Posterior cingulate gyrus (tissue), 11 donors: ENCODE results near the gene ZNF138.

Source experiments
- DNase-seq, 10 donors: peaks; one replicate each; pipeline versions ENCODE4 v3.0.0 to v3.0.0-alpha.2; 2020 to 2021; ENCODE audit warnings: mixed read lengths in 3 of 10
- intact Hi-C: fragments of 100-400 bp; cut with DNase I; formaldehyde crosslinking; loops from one replicate; pipeline ENCODE4 v1.15.1; 2023

ZNF138 gene

DNA sequence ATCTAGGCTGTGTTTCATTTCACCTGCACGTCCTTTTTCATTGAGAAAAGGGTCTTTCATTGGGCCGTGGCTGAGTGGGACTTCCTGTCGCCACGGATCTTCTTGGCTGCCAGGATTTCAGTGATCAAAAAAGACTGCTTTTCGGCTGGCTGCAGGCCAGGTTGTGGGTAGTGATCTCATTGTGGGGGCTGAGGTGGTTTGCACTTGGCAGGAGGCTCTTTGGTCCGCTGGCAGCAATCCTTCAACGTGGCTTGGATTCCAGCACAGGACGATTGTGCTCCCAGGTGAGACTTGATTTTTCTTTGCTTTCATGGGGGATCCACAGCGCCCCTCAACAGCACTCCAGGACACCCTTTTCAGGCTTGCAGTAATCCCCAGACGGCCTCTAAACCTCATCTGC, 79.9 kb downstream of the ZNF138 start:
- DNase-seq: peak in 1 of 10 donors; percentile 51
- intact Hi-C loops: no loop called here

DNA sequence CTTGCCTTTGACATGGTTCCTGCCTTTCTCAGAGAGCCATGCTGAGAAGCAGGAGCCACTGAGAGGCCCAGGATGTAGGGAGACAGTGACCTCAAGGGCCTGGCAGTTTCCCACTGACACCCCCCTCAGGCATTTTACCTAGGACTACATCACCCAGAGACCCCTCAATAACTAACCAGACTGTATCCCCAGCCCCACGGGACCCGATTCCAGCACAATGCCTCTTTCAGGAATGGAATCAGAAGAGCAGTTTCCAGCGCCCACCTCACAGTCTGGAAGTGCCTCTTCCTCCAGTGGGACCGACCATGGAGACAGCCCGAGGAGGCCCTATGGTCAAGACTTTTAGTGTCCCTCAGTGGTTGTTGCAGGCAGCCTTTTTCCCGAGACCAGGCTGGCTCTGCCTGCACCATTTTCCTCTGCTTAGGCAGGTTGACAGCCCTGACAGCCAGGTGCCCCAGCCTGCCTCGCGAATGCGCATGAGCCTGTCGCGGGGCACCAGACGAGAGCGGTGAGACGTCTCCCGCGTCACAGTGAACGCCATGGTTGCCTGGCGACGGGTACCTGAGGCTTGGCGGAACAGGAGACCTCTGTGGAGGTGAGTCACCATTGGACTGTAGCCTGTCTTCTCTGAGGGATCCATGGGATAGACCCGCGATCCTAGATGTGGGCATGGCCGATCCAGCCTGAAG, 80.5 kb downstream of the ZNF138 start:
- intact Hi-C loops: no loop called here
- DNase-seq: no peak

GRCh38 chr7:64875258-64875657, 81.0 kb downstream of the ZNF138 start:
- no peak for DNase-seq
- intact Hi-C loops: no loop called here

DNA sequence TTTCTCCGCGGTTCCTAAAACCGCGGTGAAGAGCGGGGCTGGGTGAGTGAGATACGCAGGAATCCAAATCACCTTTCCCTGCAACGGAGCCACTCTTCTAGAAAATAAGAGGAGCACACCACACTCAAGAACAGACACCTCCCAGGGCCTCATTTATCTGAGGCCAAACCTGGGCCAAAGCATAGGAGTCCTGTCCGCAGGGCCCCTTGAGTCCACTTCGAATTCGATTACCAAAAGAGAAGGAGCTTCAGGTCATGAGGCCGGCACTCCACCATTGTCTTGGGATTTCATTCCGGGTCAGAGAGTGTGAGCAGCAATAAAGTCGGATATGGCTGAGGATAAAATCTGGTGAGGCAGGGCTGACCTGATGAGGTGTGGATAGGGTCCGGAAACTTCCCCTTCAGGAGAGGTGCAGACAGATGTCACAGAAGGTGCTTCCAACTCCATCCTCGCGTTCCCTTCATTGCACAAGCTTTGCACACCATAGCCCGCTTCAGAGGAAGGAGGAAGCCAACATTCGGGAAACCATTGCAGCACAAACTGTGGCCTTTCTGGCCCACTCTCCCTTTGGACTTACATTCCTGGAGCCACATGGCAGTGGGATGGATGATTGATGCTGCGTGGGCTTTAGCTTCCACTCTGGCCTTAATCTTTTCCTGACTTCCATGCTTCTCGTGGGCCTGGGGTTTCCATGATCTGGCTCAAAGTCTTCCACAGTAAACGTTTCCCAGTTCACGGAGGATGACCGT, 81.6 kb downstream of the ZNF138 start:
- intact Hi-C loops: no loop called here
- no peak for DNase-seq

DNA sequence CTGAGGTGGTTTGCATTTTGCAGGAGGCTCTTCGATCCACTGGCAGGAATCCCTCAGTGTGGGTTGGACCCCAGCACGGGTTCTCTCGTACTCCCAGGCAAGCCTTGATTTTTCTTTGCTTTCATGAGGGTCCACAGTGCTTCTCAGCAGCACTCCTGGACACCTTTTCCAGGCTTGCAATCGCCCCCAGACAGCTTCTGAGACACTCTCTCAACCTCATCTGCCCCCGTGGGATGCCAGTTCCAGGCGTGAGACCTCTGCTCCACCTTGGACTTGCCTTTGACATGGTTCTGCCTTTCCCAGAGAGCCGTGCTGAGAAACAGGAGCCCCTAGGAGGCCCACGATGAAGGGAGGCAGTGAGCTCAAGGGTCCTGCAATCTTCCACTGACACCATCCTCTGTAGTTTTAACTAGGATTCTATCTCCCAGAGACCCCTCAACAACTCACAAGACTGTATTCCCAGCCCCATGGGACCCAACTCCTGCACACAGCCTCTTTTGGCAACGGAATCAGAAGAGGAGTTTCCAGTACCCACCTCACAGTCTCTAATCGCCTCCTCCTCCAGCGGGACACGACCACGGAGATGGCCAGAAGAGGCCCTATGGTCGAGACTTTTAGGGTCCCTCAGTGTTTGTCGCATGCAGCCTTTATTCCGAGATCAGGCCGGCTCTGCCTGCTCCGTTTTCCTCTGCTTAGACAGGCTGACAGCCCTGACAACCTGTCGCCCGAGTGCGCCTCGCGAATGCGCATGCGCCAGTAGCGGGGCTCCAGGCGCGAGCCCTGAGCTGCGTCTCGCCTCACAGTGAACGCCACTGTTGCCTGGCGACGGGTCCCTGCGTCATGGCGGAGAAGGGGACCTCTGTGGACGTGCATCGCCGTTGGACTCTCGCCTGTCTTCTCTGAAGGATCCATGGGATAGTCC, 82.8 kb downstream of the ZNF138 start:
- intact Hi-C loops: no loop called here
- DNase-seq: peak; percentile 63 to 98 (median 81)

GRCh38 chr7:64877714-64878610, 83.7 kb downstream of the ZNF138 start:
- intact Hi-C loops: no loop called here
- DNase-seq: peak in 2 of 10 donors; percentile 47 to 75

DNA sequence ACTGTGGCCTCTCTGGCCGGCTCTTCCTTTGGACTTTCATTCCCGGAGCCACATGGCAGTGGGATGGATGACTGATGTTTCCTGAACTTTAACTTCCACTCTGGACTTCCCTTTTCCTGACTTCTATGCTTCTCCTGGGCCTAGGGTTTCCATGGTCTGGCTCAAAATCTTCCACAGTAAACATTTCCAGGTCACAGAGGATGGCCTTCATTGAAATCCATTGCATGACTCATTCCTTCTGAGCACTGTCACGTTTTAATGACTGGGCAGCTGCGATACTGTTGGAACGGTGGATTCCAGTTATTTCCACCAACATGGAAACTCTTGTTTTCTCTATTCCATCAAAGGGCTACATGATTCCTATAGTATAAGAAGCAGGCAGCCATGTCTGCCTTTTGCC, 84.5 kb downstream of the ZNF138 start:
- no peak for DNase-seq
- intact Hi-C loops: no loop called here

DNA sequence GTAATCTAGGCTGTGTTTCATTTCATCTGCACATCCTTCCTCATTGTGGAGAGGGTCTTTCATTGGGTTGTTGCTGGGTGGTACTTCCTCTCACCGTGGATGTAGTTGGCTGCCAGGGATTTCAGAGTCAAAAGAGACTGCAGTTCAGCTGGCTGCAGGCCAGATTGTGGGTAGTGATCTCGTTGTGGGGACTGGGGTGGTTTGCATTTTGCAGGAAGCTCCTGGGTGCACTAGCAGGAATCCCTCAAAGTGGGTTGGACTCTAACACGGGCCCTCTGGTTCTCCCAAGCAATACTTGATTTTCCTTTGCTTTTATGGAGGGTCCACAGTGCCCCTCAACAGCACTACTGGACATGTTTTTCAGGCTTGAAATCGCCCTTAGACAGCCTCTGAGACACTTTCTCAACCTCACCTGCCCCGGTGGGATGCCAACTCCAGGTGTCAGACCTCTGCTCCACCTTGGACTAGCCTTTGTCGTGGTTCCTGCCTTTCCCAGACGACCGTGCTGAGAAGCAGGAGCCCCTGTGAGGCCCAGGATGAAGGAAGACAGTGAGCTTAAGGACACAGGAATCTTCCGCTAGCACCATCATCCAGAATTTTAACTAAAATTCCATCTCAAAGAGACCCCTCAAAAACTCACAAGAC, 85.0 kb downstream of the ZNF138 start:
- DNase-seq: peak in 1 of 10 donors; percentile 61

DNA sequence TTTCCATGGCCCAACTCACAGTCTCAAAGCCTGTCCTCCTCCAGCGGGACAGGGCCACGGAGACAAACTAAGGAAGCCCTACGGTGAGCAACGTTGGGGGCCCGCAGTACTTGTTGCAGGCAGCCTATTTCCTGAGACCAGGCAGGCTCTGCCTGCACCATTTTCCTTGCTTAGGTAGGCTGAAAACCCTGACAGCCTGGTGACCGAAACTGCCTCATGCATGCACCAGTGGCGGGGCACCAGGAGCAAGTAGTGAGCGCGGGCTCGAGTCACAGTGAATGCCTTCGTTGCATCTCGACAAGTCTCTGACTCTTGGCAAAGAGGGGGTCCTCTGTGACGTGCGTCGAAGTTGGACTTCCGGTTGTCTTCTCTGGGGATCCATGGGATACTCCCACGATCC, 85.6 kb downstream of the ZNF138 start:
- peak in 1 of 10 donors; percentile 78 for DNase-seq

More for the DNA sequence above, 85.0 kb downstream of the ZNF138 start:
- intact Hi-C loops: no loop called here

DNA sequence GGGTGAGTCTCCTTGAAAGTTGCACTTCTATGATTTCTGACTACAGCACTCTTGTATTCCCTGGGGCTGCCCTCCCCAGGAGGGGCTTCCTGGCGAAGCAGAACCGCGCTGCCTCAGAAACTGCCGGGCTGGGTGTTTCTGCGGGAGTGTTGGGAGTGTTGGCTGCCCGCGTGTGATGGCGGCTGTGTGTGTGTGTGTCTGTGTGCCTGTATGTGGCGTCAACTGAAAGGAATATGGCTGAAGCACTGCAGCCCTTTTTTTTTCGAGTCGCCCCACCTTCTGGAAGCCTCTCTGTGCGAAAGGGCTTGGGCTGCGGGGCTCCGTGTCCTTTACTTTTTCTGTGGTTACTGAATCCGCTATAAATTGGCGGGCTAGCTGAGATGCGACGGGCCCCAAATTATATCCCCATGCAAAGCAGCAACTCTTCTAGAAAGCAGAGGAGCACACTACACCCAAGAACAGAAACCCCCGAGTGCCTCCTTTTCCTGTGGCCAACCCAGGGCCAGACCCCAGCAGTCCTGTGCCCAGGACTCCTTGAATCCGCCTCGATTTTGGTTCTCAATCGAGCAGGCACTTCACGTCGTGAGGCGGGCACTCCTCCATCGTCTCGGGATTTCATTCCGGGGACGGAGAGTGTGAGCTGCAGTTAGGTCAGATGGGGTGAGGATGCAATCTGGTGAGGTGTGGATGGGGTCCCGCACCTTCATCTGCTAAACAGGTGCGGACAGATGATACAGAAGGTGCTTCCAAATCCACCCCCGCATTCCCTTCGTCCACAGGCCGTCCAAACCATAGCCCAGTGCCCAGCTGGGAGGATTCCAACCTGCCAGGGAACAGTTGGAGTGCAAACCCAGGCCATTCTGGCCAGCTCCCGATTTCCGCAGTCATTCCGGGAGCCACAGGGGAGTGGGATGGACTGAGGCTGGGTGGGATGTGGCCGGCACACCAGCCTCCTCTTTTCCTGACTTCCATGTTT, 86.4 kb downstream of the ZNF138 start:
- DNase-seq: peak in 2 of 10 donors; percentile 59 to 64
- intact Hi-C loops: no loop called here

More for the DNA sequence above, 85.6 kb downstream of the ZNF138 start:
- intact Hi-C loops: no loop called here

DNA sequence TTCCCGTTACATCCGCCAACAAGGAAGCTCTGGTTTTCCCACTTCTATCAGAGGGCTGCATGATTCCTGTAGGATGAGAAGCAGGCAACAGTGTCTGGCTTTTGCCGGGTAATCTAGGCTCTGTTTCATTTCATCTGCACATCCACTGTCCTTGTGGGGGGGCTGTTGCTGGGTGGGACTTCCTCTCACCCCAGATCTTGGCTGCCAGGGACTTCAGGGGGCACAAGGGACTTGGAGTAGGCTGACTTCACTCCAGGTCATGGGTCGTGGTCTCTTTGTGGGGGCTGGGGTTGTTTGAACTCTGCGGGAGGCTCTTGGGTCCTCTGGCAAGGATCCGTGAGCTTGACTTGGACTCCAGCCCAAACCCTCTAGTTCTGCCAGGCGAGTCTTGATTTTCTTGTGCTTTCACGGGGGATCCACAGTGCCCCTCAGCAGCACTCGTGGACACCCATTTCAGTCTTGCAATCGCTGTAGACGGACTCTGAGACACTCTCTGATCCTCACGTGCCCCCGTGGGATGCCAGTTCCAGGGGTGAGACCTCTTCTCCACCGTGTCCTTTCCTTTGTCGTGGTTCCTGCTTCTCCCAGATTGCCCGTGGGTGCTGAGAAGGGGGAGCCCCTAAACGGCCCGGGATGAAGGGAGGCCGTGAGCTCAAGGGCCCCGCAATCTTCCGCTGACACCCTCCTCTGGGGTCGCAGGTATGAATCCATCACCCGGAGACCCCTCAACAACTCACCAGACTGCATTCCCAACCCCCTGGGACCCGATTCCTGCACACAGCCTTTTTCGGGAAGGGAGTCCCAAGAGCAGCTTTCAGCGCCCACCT, 87.4 kb downstream of the ZNF138 start:
- intact Hi-C loops: no loop called here
- DNase-seq: peak in 1 of 10 donors; percentile 60

GRCh38 chr7:64882341-64883112, 88.3 kb downstream of the ZNF138 start:
- DNase-seq: peak in 8 of 10 donors; percentile 42 to 95 (median 75)
- intact Hi-C loops: no loop called here
